ENCODE data around the gene CASP3. TPM values are rescaled to one million over a fixed set of nuclear protein-coding genes. Genes with fewer than 3 reads are reported as not detected.

Gene CASP3
- total RNA-seq, 1 experiment from 2014 or later, result 107 TPM

DNA sequence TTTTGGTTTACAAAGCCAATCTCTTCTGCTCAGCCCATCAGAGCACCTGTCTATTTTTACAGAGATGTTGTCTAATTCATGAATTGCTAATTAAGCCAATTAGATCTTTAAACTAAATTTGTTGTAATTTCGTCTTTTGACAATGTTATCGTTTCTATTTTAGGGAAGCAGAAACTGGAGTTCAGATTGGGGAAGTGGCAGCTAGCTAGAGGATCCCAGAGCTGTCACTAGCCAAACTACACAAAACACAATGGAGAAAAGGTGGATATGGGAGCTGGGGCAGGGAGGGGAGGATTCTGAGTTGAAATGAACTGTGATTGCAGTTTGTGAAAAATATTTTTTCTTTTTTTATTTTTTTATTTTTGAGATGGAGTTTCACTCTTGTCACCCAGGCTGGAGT, 35.8 kb downstream of the CASP3 start:
- Mint-ChIP-seq H3K4me1 (peaks cover 48 to 54% of the 10 kb centered on the region in 2 experiments), H3K27ac (no peak overlapping the region), H3K27me3 (ENCODE audit: low read depth) (peaks cover 4% of the 10 kb centered on the region), H3K36me3 (ENCODE audit: insufficient read depth in 1 of 3, low read depth in 3 of 3) (peaks cover 22 to 45% (median 25%) of the 10 kb centered on the region in 3 experiments), H3K9me3 (peaks cover 35 to 44% of the 10 kb centered on the region in 2 experiments), H3K4me3 (no peak overlapping the region)
- TF ChIP-seq CTCF (conservative IDR thresholded peaks at IDR 0.05), result no peak
- Histone ChIP-seq H4K5ac (ENCODE audit: insufficient read length, low read depth, low read length) (no peak overlapping the region), H3K27me3 (ENCODE audit: insufficient read depth, low read length) (no peaks in the 10 kb centered on the region), H2BK120ac (ENCODE audit: low read depth, low read length, poor library complexity, severe bottlenecking) (no peak overlapping the region), H3K4me1 (ENCODE audit: insufficient read depth, low read length) (peaks cover 13% of the 10 kb centered on the region; the same call in 1 of the 2 replicates), H3K9ac (ENCODE audit: extremely low read depth, insufficient read length, low read length) (no peak overlapping the region), H3K4me2 (ENCODE audit: insufficient read depth, insufficient read length, low read length) (no peak overlapping the region), H4K8ac (replicated peaks; ENCODE audit: insufficient read length, low read depth, low read length) (no peak overlapping the region), H4K20me1 (ENCODE audit: control insufficient read depth, insufficient read depth, insufficient read length) (no peaks in the 10 kb centered on the region), H3K9me3 (ENCODE audit: control insufficient read depth, low read depth, low read length) (peaks cover 10% of the 10 kb centered on the region), H2BK12ac (ENCODE audit: insufficient read length, low read depth, low read length) (no peak overlapping the region), H4K91ac (ENCODE audit: insufficient read length, low read depth, low read length) (no peak overlapping the region), H3K23ac (ENCODE audit: insufficient read length, low read depth, low read length) (no peak overlapping the region), H3K79me1 (ENCODE audit: insufficient read depth, low read depth, low read length, poor library complexity, severe bottlenecking) (no peaks in the 10 kb centered on the region), H3K14ac (ENCODE audit: insufficient read depth, low read length) (no peak overlapping the region), H3K18ac (ENCODE audit: insufficient read length, low read depth, low read length) (no peak overlapping the region), H2BK15ac (ENCODE audit: low read depth, low read length) (no peak overlapping the region), H2BK20ac (ENCODE audit: low read depth, low read length, poor library complexity, severe bottlenecking) (no peak overlapping the region), H3K27ac (ENCODE audit: insufficient read length, low read depth, low read length) (no peak overlapping the region), H3K23me2 (ENCODE audit: insufficient read length, low read depth, low read length, poor library complexity, severe bottlenecking) (no peaks in the 10 kb centered on the region), H2AK5ac (ENCODE audit: insufficient read length, low read length) (no peak overlapping the region), H2AFZ (ENCODE audit: low read length) (no peak overlapping the region), H3T11ph (ENCODE audit: low read length) (no peak overlapping the region), H2BK5ac (ENCODE audit: insufficient read length, low read length) (no peak overlapping the region), H3K56ac (ENCODE audit: insufficient read length, low read depth, low read length) (no peak overlapping the region), H3K4ac (ENCODE audit: low read depth, low read length) (no peak overlapping the region), H3K79me2 (ENCODE audit: insufficient read depth, low read length) (no peaks in the 10 kb centered on the region)
- WGBS (ENCODE audit: extremely low coverage, insufficient read length, low lambda C conversion rate), result no CpG with 5 or more reads among the region's 2 CpGs
- no peak for DNase-seq

Data from H9 (cell line).